UCSD-AML1 (cell line): Measurements from ENCODE around the gene KLK12.

Experiments
- DNase-seq: peaks from one replicate; lab custom pipeline; 2025; ENCODE audit not compliant: unreplicated experiment; lab: John Stamatoyannopoulos, UW

The KLK12 gene

DNA sequence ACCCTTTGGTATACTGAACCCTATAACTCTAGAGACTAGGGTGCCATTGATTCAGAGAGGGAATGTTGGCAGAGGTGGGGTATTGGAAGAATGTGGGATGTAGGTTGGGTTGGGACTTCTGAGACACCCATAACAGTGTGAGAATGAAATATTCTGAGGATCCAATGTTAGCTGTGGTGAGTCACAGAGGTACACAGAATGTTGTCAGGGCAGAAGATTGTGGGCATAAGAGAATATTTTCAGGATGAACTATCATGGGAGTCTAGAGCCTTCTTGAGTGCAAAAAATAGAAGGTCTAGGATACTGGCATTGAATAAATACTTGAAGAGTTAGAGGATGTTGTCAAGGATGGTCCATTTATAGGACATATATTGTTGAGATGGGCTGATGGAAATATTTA lies 21.1 kb upstream of the KLK12 start:
- no peak for DNase-seq

DNA sequence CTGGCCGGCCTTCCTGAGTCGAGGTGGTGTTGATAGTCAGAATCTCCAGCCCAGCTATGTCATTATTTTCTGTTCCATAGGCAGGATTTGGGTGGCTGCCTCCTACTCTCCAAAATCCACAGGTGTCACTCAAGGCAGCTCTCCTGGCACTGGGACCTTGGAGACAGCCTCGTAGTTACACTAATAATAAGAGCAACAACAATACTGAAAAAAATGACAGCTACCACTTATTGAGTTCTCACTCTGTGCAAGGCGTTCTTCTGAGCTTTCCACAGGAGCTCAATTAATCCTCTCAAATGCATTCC lies 12.2 kb upstream of the KLK12 start:
- no peak for DNase-seq

DNA sequence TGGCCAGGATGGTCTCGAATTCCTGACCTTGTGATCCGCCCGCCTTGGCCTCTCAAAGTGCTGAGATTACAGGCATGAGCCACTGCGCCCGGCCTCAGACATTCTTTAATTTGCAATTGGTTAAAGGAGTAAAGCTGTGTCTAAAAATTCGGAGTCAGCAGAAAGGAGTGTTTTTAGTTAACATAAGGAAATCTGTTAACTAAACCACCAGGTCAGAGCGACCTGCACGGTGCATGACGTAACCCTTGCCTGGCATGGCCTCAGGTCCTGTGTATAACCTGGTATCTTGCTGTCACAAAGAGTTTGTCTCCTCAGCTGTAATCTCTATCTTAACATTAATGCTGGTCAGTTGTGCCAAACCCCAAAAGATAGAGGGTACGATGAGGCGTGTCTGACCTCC lies 9.5 kb upstream of the KLK12 start:
- no peak for DNase-seq

- DNase-seq: no peak
Observed at GRCh38 chr19:51043497-51043896, 8.7 kb upstream of the KLK12 start.

DNA sequence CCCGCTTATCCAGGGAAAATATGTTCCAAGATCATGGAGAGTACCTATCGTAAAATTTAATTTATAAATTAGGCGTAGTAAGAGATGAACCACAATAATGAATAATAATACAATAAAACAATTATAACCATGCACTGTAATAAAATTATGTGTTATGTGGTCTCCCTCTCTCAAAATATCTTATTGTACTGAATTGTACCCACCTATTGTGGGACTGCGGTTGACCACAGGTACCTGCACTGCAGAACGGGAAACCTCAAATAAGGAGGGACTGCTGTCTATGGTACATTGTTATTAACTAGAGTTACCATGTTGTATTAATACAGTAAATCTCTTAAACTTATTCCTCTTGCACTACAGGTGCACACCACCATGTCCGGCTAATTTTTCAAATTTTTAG lies 5.3 kb upstream of the KLK12 start:
- no peak for DNase-seq

GRCh38 chr19:51036519-51036918 lies 1.7 kb upstream of the KLK12 start:
- DNase-seq: no peak

DNA sequence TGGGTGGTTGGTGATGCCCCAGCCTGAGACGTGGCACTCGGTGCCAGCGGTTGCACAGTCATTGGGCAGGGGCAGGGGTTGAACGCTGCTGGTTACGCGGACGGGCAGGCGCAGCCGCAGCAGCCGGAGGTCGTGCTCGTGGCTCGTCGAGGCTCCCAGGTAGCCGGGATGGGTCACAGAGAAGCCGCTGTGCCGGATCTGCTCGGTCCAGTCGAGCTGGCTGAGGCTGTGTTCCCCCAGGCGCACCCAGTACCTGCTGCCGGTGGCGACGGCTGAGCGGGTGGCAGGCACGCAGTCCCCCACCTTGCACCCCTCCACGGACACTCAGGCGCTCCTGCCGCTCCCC lies 2.9 kb downstream of the KLK12 start:
- no peak for DNase-seq

DNA sequence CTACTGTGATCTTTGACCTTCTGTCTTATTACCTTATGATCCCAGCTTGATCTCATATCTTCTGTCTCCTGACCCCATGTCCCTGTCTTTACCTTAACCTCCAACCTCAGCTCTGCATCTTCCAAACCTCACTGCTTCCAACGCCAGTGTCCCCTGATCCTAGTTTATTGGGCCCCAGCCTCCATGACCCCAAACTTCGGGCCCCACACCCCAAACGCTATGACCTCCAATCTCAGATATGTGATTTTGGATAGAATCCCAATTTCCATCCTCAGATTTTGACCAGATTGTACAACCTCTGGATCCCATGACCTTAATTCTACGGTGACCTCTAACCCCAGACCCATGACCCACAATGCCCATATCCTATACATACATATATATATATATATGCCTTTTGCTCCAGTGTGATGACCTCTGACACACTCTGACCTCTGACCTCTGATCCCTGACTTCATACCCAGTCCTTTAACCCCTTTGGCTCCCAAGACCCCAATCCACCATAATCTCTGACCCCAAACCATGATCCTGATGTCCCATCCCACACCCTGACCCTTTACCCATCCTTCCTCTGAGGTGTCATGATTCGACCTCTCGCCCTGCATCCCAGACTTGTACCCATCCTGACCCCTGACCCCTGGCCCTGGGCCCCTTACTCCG lies 3.5 kb downstream of the KLK12 start:
- no peak for DNase-seq

DNA sequence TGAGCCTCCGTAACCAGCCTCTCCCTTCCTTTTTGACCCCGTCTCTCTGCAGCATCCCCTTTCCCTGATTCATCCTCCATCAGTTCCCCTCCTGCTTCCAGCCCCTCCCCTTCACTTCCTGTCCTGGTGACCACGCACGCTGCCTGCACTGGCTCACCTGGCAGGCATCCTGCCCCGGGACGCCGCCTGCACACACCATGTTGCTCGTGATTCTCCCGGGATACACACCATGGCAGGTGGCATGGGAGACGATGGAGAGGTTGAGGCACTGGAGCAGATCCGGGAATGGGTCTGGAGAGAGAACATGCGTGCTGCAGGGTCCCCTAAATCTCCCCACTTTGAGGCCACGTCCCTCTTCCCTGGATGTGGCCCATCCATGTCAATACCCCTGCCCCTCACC lies 4.2 kb downstream of the KLK12 start:
- DNase-seq: no peak

DNA sequence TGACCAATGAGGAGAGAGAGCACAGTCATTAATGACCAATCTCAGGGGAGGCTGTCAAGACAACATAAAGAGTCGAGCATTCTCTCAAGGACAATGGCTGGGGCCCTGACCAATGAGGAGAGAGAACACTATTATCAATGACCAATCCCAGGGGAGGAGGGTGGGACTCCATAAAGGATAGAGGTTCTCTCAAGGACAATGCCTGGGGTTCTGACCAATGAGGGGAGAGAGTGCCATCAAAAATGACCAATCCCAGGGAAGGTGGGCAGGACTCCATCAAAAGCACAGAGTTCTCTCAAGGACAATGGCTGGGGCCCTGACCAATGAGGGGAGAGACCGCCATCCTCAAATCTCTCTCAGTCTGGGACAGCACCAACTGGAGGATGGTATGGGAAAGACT lies 5.1 kb downstream of the KLK12 start:
- no peak for DNase-seq

DNA sequence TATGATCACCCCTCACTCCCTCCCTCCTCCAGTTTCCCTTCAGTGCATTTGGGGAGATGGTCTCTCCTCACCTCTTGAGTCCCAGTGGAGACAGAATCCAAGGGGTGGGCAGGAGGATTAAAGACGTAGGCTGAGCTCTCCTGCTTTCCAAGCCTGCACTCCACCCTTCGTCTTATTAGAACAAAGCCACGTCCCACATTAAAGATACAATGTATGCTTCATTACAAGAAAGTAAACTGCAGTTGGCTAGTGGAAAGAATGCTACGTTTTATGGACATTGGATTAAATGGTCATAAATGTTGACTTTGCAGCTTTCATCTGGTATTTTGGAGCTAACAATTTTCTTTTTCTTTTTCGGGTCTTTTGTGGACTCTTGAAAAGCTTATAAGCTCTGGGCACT lies 6.9 kb downstream of the KLK12 start:
- DNase-seq: no peak

DNA sequence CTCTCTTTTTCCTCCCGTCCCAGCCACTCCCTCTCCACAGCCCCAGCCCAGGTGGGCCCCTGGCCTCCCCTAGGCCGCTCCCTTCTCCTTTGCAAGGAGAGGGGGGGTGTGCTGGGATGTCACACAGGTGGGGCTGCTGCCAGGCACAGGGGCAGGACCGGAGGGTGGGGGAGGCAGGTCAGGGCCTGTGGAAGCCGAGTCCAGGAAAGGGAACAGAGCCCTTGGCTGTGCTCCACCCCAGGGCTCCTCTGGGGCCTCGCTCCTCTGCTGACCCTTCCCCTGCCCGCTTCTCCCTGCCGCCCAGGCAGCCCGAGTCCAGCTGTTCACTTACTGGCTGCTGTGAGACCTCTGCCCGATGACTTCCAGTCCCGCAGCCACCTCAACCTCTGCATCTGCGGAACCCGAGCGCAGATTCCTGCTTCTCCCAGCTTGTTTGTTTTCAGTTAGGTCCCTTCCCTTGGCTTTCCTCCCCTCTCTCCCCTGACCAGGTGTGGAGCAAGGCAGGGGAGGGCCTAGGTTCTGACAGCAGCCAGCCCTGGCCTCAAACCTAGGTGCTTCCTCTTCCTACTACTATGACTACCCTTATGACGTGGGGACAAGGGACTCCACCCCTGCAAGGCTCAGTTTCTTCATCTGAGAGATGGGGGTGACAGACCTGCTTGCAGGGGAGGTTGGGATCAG lies 7.5 kb downstream of the KLK12 start:
- DNase-seq: no peak

- DNase-seq: no peak
Observed at GRCh38 chr19:51026554-51026831, 8.3 kb downstream of the KLK12 start, which contains the start of gene KLK11. Gene KLK11 (minus strand): TSS chr19:51026616. CDS start chr19:51025631, 985 bp downstream.

GRCh38 chr19:51025809-51026553 lies 8.8 kb downstream of the KLK12 start:
- DNase-seq: no peak

GRCh38 chr19:51025401-51025800 lies 9.4 kb downstream of the KLK12 start:
- DNase-seq: no peak

DNA sequence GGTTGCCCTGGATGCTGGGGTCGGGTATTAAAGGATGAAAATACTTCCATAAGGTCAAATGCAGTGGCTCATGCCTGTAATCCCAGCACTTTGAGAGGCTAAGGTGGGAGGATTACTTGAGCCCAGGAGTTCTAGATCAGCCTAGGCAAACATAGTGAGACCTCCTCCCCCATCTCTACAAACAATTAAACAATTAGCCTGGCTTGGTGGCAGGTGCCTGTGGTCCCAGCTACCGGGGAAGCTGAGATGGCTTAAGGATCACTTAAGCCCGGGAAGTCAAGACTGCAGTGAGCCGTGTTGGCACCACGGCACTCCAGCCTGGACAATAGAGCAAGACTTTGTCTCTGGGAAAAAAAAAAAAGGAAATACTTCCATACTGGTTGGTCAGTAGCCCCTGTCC lies 9.9 kb downstream of the KLK12 start:
- no peak for DNase-seq

GRCh38 chr19:51023946-51024345 lies 10.9 kb downstream of the KLK12 start:
- no peak for DNase-seq

- no peak for DNase-seq
Observed at GRCh38 chr19:51022526-51022925, 12.3 kb downstream of the KLK12 start.

DNA sequence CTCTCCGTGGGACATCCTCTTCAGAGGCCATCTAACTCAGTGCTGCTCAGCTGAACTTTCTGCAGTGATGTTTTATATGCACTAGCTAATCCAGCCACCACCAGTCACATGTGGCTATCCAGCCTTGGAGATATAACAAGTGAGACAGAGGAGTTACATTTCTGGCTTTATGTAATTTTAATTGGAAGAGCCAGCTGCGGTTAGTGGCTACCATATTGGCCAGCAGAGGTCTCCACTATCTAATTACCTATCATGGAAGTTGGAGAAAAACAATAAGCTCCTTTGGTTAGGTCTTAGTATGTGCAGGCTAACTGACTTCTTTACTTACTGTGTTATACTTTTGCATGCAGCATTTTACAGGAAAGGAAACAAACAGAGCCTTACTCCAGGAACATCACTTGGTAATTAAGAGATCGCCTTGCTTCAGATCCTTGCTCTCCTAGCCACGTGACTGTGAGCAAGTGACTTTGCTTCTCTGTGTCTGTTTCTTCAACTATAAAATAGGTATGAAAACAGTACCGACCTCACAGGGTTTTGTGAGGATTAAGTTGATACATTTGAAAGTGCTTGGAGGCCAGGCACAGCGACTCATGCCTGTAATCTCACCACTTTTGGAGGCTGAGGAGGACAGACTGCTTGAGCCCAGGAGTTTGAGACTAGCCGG lies 13.7 kb downstream of the KLK12 start:
- DNase-seq: no peak

- no peak for DNase-seq
Observed at GRCh38 chr19:51019544-51019925, 15.3 kb downstream of the KLK12 start, which contains the start of gene KLK10. Gene KLK10 (minus strand): TSS chr19:51019709. CDS start chr19:51019130, 579 bp downstream.

DNA sequence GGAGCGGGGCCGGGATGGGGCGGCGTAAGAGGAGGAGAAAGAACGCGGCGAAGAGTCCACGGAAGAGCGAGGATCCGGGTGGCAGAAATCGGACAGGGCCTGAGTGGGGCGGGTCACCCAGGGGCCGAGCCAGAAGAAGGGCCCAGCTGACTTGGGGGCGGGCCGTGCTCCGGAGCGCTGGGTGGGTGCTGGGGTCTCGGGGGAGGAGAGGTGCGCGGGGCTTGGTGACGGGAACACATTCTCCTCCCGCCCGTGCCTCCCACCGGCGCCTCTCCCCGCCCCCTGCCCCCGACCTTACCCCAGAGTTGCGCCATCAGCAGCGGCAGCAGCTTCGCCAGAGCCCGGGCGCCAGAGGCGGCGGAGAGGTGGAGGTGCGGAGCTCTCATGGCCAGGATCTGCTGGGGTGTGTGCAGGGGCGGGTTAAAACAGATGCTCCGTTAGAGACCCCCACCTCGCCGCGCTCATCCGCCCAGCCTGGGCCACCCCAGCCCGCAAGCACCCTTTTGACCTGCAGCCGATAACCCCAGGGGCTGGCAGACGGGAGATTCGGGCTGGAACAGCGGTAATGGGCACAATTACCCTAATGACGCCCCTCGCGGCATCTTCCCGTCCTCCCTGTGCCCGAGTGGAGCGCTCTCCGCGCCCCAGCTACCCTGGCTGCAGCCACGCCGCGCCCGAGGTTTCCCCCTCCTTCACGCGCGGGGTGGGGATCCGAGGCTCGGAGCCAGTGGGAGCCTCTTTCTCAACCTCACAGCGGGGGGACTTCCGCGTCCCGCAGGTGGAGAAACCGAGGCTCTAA lies 15.9 kb downstream of the KLK12 start:
- no peak for DNase-seq
